Measurements from ENCODE around the gene POU2AF1.
A peak's percentile ranks its signal among the peaks of the same experiment; 100 is the strongest.

- TF ChIP-seq CTCF (IDR thresholded peaks at IDR 0.05; ENCODE audit: insufficient read depth, low read length, poor library complexity, severe bottlenecking) (peak; percentile 64), EZH2phosphoT487 (conservative IDR thresholded peaks at IDR 0.05; ENCODE audit: low read length) (no peak)
Observed at GRCh38 chr11:111399187-111400031, 20.3 kb upstream of the POU2AF1 start.
